HEK293 (cell line): ENCODE measurements around the gene TNFRSF14.

ENCODE experiments used
- EGR2 ChIP-seq: fragments of 450-650 bp; formaldehyde crosslinking; IDR thresholded peaks from 2 replicates; pipeline ENCODE4 v1.5.1; 2016; ENCODE audit warnings: low read depth, missing biosample characterization, missing genetic modification characterization
- GLIS1 ChIP-seq: fragments of 450-650 bp; formaldehyde crosslinking; IDR thresholded peaks from 2 replicates; pipeline ENCODE4 v1.5.1; 2016; ENCODE audit warnings: missing biosample characterization, missing genetic modification characterization
- HIC1 ChIP-seq: fragments of 450-650 bp; formaldehyde crosslinking; IDR thresholded peaks from 2 replicates; pipeline ENCODE4 v1.5.1; 2016; ENCODE audit warnings: missing biosample characterization, missing genetic modification characterization
- IKZF3 ChIP-seq: fragments of 450-650 bp; IDR thresholded peaks from 2 replicates; pipeline ENCODE4 v1.5.0; 2018; ENCODE audit warnings: missing biosample characterization, mild to moderate bottlenecking, missing genetic modification characterization, moderate library complexity
- KLF1 ChIP-seq: fragments of 450-650 bp; formaldehyde crosslinking; IDR thresholded peaks from 2 replicates; pipeline ENCODE4 v1.5.1; 2016; ENCODE audit warnings: missing biosample characterization, missing genetic modification characterization
- KLF17 ChIP-seq: fragments of 450-650 bp; formaldehyde crosslinking; IDR thresholded peaks from 2 replicates; pipeline ENCODE4 v1.5.1; 2016; ENCODE audit warnings: missing biosample characterization, missing genetic modification characterization
- KLF7 ChIP-seq: fragments of 450-650 bp; formaldehyde crosslinking; IDR thresholded peaks from 2 replicates; pipeline ENCODE4 v1.5.1; 2016; ENCODE audit warnings: missing biosample characterization, missing genetic modification characterization, borderline replicate concordance
- PATZ1 ChIP-seq: fragments of 450-650 bp; formaldehyde crosslinking; IDR thresholded peaks from 2 replicates; pipeline ENCODE4 v1.5.1; 2016; ENCODE audit warnings: missing biosample characterization, missing genetic modification characterization
- PBX3 ChIP-seq: sonication (generic); formaldehyde crosslinking; IDR thresholded peaks from 2 replicates; pipeline ENCODE4 v1.8.1; 2022; ENCODE audit warnings: mild to moderate bottlenecking, moderate library complexity, missing genetic modification reagents
- SP2 ChIP-seq: fragments of 450-650 bp; formaldehyde crosslinking; IDR thresholded peaks from 2 replicates; pipeline ENCODE4 v1.5.1; 2016; ENCODE audit warnings: missing biosample characterization, missing genetic modification characterization
- ZBTB26 ChIP-seq: fragments of 450-650 bp; formaldehyde crosslinking; optimal IDR thresholded peaks from 2 replicates; pipeline ENCODE3; 2016; ENCODE audit warnings: missing biosample characterization, mild to moderate bottlenecking, missing genetic modification characterization
- ZFHX2 ChIP-seq: fragments of 450-650 bp; formaldehyde crosslinking; conservative IDR thresholded peaks from 2 replicates; pipeline ENCODE4 v1.5.1; 2016; ENCODE audit warnings: missing biosample characterization, missing genetic modification characterization
- ZFP3 ChIP-seq: fragments of 450-650 bp; formaldehyde crosslinking; IDR thresholded peaks from 2 replicates; pipeline ENCODE4 v1.5.1; 2016; ENCODE audit warnings: low read depth, missing biosample characterization, missing genetic modification characterization
- ZNF10 ChIP-seq: fragments of 450-650 bp; formaldehyde crosslinking; IDR thresholded peaks from 2 replicates; pipeline ENCODE4 v1.5.1; 2017; ENCODE audit warnings: missing biosample characterization, missing genetic modification characterization
- ZNF133 ChIP-seq: fragments of 450-650 bp; formaldehyde crosslinking; IDR thresholded peaks from 2 replicates; pipeline ENCODE4 v1.5.1; 2016; ENCODE audit warnings: missing biosample characterization, missing genetic modification characterization
- ZNF140 ChIP-seq: fragments of 450-650 bp; formaldehyde crosslinking; IDR thresholded peaks from 2 replicates; pipeline ENCODE4 v1.5.1; 2016; ENCODE audit warnings: missing biosample characterization, missing genetic modification characterization
- ZNF148 ChIP-seq: fragments of 450-650 bp; formaldehyde crosslinking; IDR thresholded peaks from 2 replicates; pipeline ENCODE4 v1.5.0; 2017; ENCODE audit warnings: missing biosample characterization, missing genetic modification characterization, borderline replicate concordance
- ZNF16 ChIP-seq: fragments of 450-650 bp; formaldehyde crosslinking; IDR thresholded peaks from 2 replicates; pipeline ENCODE4 v1.5.1; 2016; ENCODE audit warnings: low read depth, missing biosample characterization, missing genetic modification characterization
- ZNF169 ChIP-seq: fragments of 450-650 bp; formaldehyde crosslinking; IDR thresholded peaks from 2 replicates; pipeline ENCODE4 v1.5.1; 2016; ENCODE audit warnings: missing biosample characterization, missing genetic modification characterization
- ZNF202 ChIP-seq: fragments of 450-650 bp; formaldehyde crosslinking; IDR thresholded peaks from 2 replicates; pipeline ENCODE4 v1.5.1; 2016; ENCODE audit warnings: missing biosample characterization, missing genetic modification characterization, borderline replicate concordance
- ZNF24 ChIP-seq: fragments of 450-650 bp; formaldehyde crosslinking; IDR thresholded peaks from 2 replicates; pipeline ENCODE4 v1.5.1; 2016; ENCODE audit warnings: missing biosample characterization, missing genetic modification characterization
- ZNF366 ChIP-seq: fragments of 450-650 bp; formaldehyde crosslinking; conservative IDR thresholded peaks from 2 replicates; pipeline ENCODE4 v1.5.1; 2016; ENCODE audit warnings: missing biosample characterization, missing genetic modification characterization
- ZNF423 ChIP-seq: fragments of 450-650 bp; formaldehyde crosslinking; IDR thresholded peaks from 2 replicates; pipeline ENCODE4 v1.5.1; 2016; ENCODE audit warnings: missing biosample characterization, missing genetic modification characterization
- ZNF600 ChIP-seq: fragments of 450-650 bp; formaldehyde crosslinking; IDR thresholded peaks from 2 replicates; pipeline ENCODE4 v1.5.1; 2016; ENCODE audit warnings: missing biosample characterization, missing genetic modification characterization
- ZNF658 ChIP-seq: fragments of 450-650 bp; formaldehyde crosslinking; IDR thresholded peaks from 2 replicates; pipeline ENCODE4; 2016; ENCODE audit warnings: missing biosample characterization, missing genetic modification characterization
- ZNF664 ChIP-seq: fragments of 450-650 bp; formaldehyde crosslinking; IDR thresholded peaks from 2 replicates; pipeline ENCODE4 v1.5.1; 2016; ENCODE audit warnings: missing biosample characterization, missing genetic modification characterization
- ZNF677 ChIP-seq: fragments of 450-650 bp; IDR thresholded peaks from 2 replicates; pipeline ENCODE4 v1.5.0; 2018; ENCODE audit warnings: missing biosample characterization, mild to moderate bottlenecking, missing genetic modification characterization, moderate library complexity

The TNFRSF14 gene

GRCh38 chr1:2546515-2547209, 9.5 kb upstream of the TNFRSF14 start (continued):
- TF ChIP-seq KLF1 (tag by site-specific recombination) (peak; percentile 96), PATZ1 (peak; percentile 94), ZNF148 (tag by site-specific recombination) (peak; percentile 59; the same call in 1 of the 2 replicates), ZNF423 (tag by site-specific recombination) (0 out of 2 replicates have a peak, but pooled peaks have one; percentile 30), ZNF600 (tag by site-specific recombination) (peak; percentile 6), SP2 (peak; percentile 92), ZNF366 (0 out of 2 replicates have a peak, but pooled peaks have one; percentile 57), ZBTB26 (tag by site-specific recombination) (peak; percentile 83), ZNF169 (tag by site-specific recombination) (0 out of 2 replicates have a peak, but pooled peaks have one; percentile 33), ZNF140 (tag by site-specific recombination) (no peak), ZNF677 (tag by site-specific recombination) (peak; percentile 18; the same call in 1 of the 2 replicates), PBX3 (CRISPR knock-in tag) (0 out of 2 replicates have a peak, but pooled peaks have one; percentile 8), ZNF133 (tag by site-specific recombination) (0 out of 2 replicates have a peak, but pooled peaks have one; percentile 10), ZNF664 (tag by site-specific recombination) (no peak), EGR2 (tag by site-specific recombination) (peak; percentile 64), ZNF10 (tag by site-specific recombination) (no peak), GLIS1 (no peak; the same call in 1 of the 2 replicates), ZNF16 (tag by site-specific recombination) (no peak), KLF17 (tag by site-specific recombination) (peak; percentile 83), ZFP3 (tag by site-specific recombination) (no peak), ZNF202 (tag by site-specific recombination) (no peak), KLF7 (peak; percentile 76; the same call in 1 of the 2 replicates), HIC1 (tag by site-specific recombination) (peak; percentile 79; the same call in 1 of the 2 replicates), ZFHX2 (tag by site-specific recombination) (peak; percentile 83), ZNF658 (tag by site-specific recombination) (no peak), ZNF24 (0 out of 2 replicates have a peak, but pooled peaks have one; percentile 52), IKZF3 (tag by site-specific recombination) (no peak; the same call in 1 of the 2 replicates)
